HFFc6 (cell line): Measurements from ENCODE around the gene NUMB. TPM values are rescaled to one million over a fixed set of nuclear protein-coding genes. Genes with fewer than 3 reads are reported as not detected.

Experiments used
- DNase-seq: peaks from one replicate; pipeline ENCODE4 v3.0.0-alpha.2; 2018
- H3K27ac Mint-ChIP-seq: 2 replicates; pipeline ENCODE4 v1.8.0; 2020; ENCODE audit warnings: mild to moderate bottlenecking, mixed read lengths
- H3K27me3 Mint-ChIP-seq: 2 replicates; pipeline ENCODE4 v1.8.0; 2021; ENCODE audit warnings: mild to moderate bottlenecking, moderate library complexity, mixed read lengths; ENCODE audit not compliant: insufficient read depth
- H3K36me3 Mint-ChIP-seq: 2 replicates; pipeline ENCODE4 v1.8.0; 2021; ENCODE audit warnings: low read depth, mixed read lengths
- H3K4me1 Mint-ChIP-seq: 2 replicates; pipeline ENCODE4 v1.8.0; 2020; ENCODE audit warnings: low read depth, mixed read lengths
- H3K4me3 Mint-ChIP-seq: 2 replicates; pipeline ENCODE4 v1.8.0; 2020; ENCODE audit warnings: mild to moderate bottlenecking, moderate library complexity, mixed read lengths
- H3K9me3 Mint-ChIP-seq: 2 replicates; pipeline ENCODE4 v1.8.0; 2020; ENCODE audit warnings: mild to moderate bottlenecking, mixed read lengths
- CTCF ChIP-seq: fragments of 200-600 bp; sonication (generic); IDR thresholded peaks from 2 replicates; pipeline ENCODE4 v1.5.0; 2021; ENCODE audit warnings: antibody characterized with exemption, mild to moderate bottlenecking
- total RNA-seq, 6 experiments: library from RNA; stranded (reverse); fragmentation: NEBNext Ultra II Directional; extraction: Animal tissue kit (Norgen Biotek cat#: 25700); gene quantifications; 2 replicates in 1 of 6; 3 replicates in 5 of 6; pipeline ENCODE4 v1.2.3, GENCODE V29; 2021

NUMB gene
- total RNA-seq, 6 experiments from 2014 or later = 60.1 to 80.8 (median 71.4) TPM

GRCh38 chr14:73289729-73290128 is 168.6 kb downstream of the NUMB start:
- Mint-ChIP-seq H3K4me1 (peaks cover 23% of the 10 kb centered on the region), H3K27me3 (no peaks in the 10 kb centered on the region; the same call in none of the 2 replicates), H3K36me3 (peaks cover 16% of the 10 kb centered on the region), H3K27ac (peak overlapping the region; percentile 14; the same call in 1 of the 2 replicates), H3K4me3 (no peak overlapping the region), H3K9me3 (no peaks in the 10 kb centered on the region)
- no peak for TF ChIP-seq CTCF
- no peak for DNase-seq

GRCh38 chr14:73289308-73289707 is 169.0 kb downstream of the NUMB start:
- Mint-ChIP-seq H3K9me3 (no peaks in the 10 kb centered on the region), H3K4me3 (no peak overlapping the region), H3K4me1 (peaks cover 23% of the 10 kb centered on the region), H3K27ac (peak overlapping the region; percentile 23; the same call in 1 of the 2 replicates), H3K27me3 (no peaks in the 10 kb centered on the region; the same call in none of the 2 replicates), H3K36me3 (peaks cover 18% of the 10 kb centered on the region)
- no peak for TF ChIP-seq CTCF
- no peak for DNase-seq

GRCh38 chr14:73287071-73287470 is 171.3 kb downstream of the NUMB start:
- Mint-ChIP-seq H3K4me3 (no peak overlapping the region), H3K9me3 (no peaks in the 10 kb centered on the region), H3K4me1 (peaks cover 22% of the 10 kb centered on the region), H3K27me3 (no peaks in the 10 kb centered on the region; the same call in none of the 2 replicates), H3K27ac (no peak overlapping the region), H3K36me3 (peaks cover 11% of the 10 kb centered on the region)
- DNase-seq = no peak
- TF ChIP-seq CTCF = no peak

GRCh38 chr14:73286598-73286997 is 171.7 kb downstream of the NUMB start:
- Mint-ChIP-seq H3K36me3 (peaks cover 14% of the 10 kb centered on the region), H3K27me3 (no peaks in the 10 kb centered on the region; the same call in none of the 2 replicates), H3K4me3 (no peak overlapping the region), H3K27ac (no peak overlapping the region), H3K9me3 (no peaks in the 10 kb centered on the region), H3K4me1 (peaks cover 26% of the 10 kb centered on the region)
- TF ChIP-seq CTCF = no peak
- DNase-seq = no peak

- peaks cover 14% of the 10 kb centered on the region for H3K36me3 Mint-ChIP-seq
Measured at GRCh38 chr14:73285979-73286378, 172.4 kb downstream of the NUMB start.

More at GRCh38 chr14:73285979-73286378, 172.4 kb downstream of the NUMB start:
- no peak for DNase-seq
- H3K27me3 Mint-ChIP-seq = no peaks in the 10 kb centered on the region; the same call in none of the 2 replicates
- no peak overlapping the region for H3K4me3 Mint-ChIP-seq
- no peak for TF ChIP-seq CTCF
- H3K9me3 Mint-ChIP-seq = no peaks in the 10 kb centered on the region
- no peak overlapping the region for H3K27ac Mint-ChIP-seq
- H3K4me1 Mint-ChIP-seq = peaks cover 31% of the 10 kb centered on the region
